GM23248 (cell line): ENCODE data around the gene TBC1D30. TPM values are rescaled to one million over a fixed set of nuclear protein-coding genes. Genes with fewer than 3 reads are reported as not detected.

Experiments
- DNase-seq: peaks from one replicate; pipeline ENCODE4 v3.0.0-alpha.2; 2015
- H2AFZ ChIP-seq: fragments of 200-600 bp; sonication (generic); 2 replicates; pipeline ENCODE4 v1.6.1; 2016; ENCODE audit warnings: antibody characterized with exemption
- H3F3A ChIP-seq: fragments of 200-600 bp; sonication (generic); 2 replicates; pipeline ENCODE4 v1.6.1; 2016; ENCODE audit warnings: mild to moderate bottlenecking, antibody characterized with exemption, mixed run types; ENCODE audit not compliant: insufficient read depth
- H3K27ac ChIP-seq: fragments of 200-600 bp; sonication (generic); 2 replicates; pipeline ENCODE4 v1.5.1; 2016; ENCODE audit warnings: mild to moderate bottlenecking
- H3K27me3 ChIP-seq: fragments of 200-600 bp; sonication (generic); replicated peaks from 2 replicates; pipeline ENCODE4 v1.6.1; 2016; ENCODE audit warnings: mild to moderate bottlenecking; ENCODE audit not compliant: insufficient read depth
- H3K36me3 ChIP-seq: fragments of 200-600 bp; sonication (generic); 2 replicates; pipeline ENCODE4 v1.6.1; 2016; ENCODE audit warnings: low read depth, mild to moderate bottlenecking
- H3K4me1 ChIP-seq: fragments of 200-600 bp; sonication (generic); 2 replicates; pipeline ENCODE4 v1.6.1; 2016; ENCODE audit warnings: mild to moderate bottlenecking; ENCODE audit not compliant: insufficient read depth
- H3K4me2 ChIP-seq: fragments of 200-600 bp; sonication (generic); one replicate; pipeline ENCODE4 v1.6.1; 2016; ENCODE audit warnings: mild to moderate bottlenecking; ENCODE audit not compliant: unreplicated experiment
- H3K4me3 ChIP-seq: fragments of 200-600 bp; sonication (generic); 2 replicates; pipeline ENCODE4 v1.5.1; 2016; ENCODE audit warnings: mild to moderate bottlenecking
- H3K79me2 ChIP-seq: fragments of 200-600 bp; sonication (generic); 2 replicates; pipeline ENCODE4 v1.6.1; 2016; ENCODE audit warnings: mild to moderate bottlenecking; ENCODE audit not compliant: insufficient read depth
- H3K9ac ChIP-seq: fragments of 200-600 bp; sonication (generic); 2 replicates; pipeline ENCODE4 v1.6.1; 2016; ENCODE audit warnings: mild to moderate bottlenecking
- H3K9me2 ChIP-seq: fragments of 200-600 bp; sonication (generic); 2 replicates; pipeline ENCODE4 v1.6.1; 2016; ENCODE audit warnings: mixed run types, mild to moderate bottlenecking, moderate library complexity; ENCODE audit not compliant: insufficient read depth
- H3K9me3 ChIP-seq: fragments of 200-600 bp; sonication (generic); one replicate; pipeline ENCODE4 v1.6.1; 2017; ENCODE audit warnings: low read depth
- H4K20me1 ChIP-seq: fragments of 200-600 bp; sonication (generic); 2 replicates; pipeline ENCODE4 v1.6.0; 2016; ENCODE audit not compliant: insufficient read depth
- EZH2 ChIP-seq: fragments of 200-600 bp; sonication (generic); IDR thresholded peaks from 2 replicates; pipeline ENCODE4 v1.6.1; 2018; ENCODE audit warnings: antibody characterized with exemption, mild to moderate bottlenecking; ENCODE audit not compliant: insufficient read depth, poor library complexity, severe bottlenecking
- EZH2phosphoT487 ChIP-seq: fragments of 200-600 bp; sonication (generic); IDR thresholded peaks from 2 replicates; pipeline ENCODE4 v1.6.1; 2018; ENCODE audit warnings: antibody characterized with exemption, moderate library complexity, mild to moderate bottlenecking, low read depth; ENCODE audit not compliant: insufficient read depth
- in situ Hi-C: fragments of 300-500 bp; cut with MboI; formaldehyde crosslinking; loops from 2 replicates; pipeline ENCODE4 v1.15.0; 2020
- polyA plus RNA-seq: library from polyadenylated mRNA; unstranded; fragments of >200 nt; fragmentation: Nextera tagmentation; extraction: Ambion mirVana; gene quantifications from 2 replicates; pipeline ENCODE4 v1.2.1, GENCODE V29; 2016
- total RNA-seq: library from RNA; depleted of rRNA; stranded (reverse); fragments of >200 nt; shearing (Covaris generic); gene quantifications from 2 replicates; pipeline ENCODE4 v1.2.3, GENCODE V29; 2014; rRNA removed

The TBC1D30 gene
- total and polyA plus RNA-seq, 2 experiments from 2014 or later: 0.49 TPM; not detected in 1

DNA sequence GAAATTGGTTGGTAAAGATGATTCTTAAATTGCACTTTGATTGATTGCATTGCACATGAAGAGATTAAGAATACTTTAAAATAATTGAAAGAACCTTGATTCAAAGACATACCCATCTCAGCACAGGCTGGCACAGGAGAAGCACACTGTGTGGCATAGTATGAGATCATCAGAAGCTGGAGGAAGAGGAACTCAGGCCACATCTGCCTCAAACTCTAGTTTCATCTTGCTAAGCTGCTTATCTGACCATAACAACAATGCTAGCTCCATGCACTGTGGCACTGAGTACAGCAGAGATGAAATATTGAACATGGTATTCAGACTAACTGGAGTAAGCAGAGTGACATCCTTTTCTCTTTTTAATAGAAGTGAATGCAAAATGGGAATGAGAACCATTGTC, 99.1 kb downstream of the TBC1D30 start:
- no peaks in the 10 kb centered on the region for H4K20me1 ChIP-seq
- no peak overlapping the region for H3K4me2 ChIP-seq
- TF ChIP-seq EZH2phosphoT487: no peak
- TF ChIP-seq EZH2: no peak
- no peak overlapping the region for H3K27ac ChIP-seq
- no peaks in the 10 kb centered on the region for H3K79me2 ChIP-seq
- in situ Hi-C loops: no loop called here
- H3K9me2 ChIP-seq: no peaks in the 10 kb centered on the region
- no peaks in the 10 kb centered on the region for H3K4me1 ChIP-seq
- no peaks in the 10 kb centered on the region for H3K9me3 ChIP-seq
- H3K27me3 ChIP-seq: peaks cover 9% of the 10 kb centered on the region
- no peaks in the 10 kb centered on the region for H3K36me3 ChIP-seq
- H3K4me3 ChIP-seq: no peak overlapping the region
- no peak overlapping the region for H2AFZ ChIP-seq
- no peak overlapping the region for H3K9ac ChIP-seq
- no peak for DNase-seq
- H3F3A ChIP-seq: no peaks in the 10 kb centered on the region

Other genes with a start within 250 kb of the TBC1D30 start
- 4.9 and 12.0 TPM in 2 replicates for gene RASSF3, start 214.2 kb upstream of the TBC1D30 start, total RNA-seq
- gene RASSF3, start 214.2 kb upstream of the TBC1D30 start, polyA plus RNA-seq: 1.5 and 1.9 TPM in 2 replicates
- 121 and 129 TPM in 2 replicates for gene GNS, start 65.2 kb upstream of the TBC1D30 start, total RNA-seq
- gene GNS, start 65.2 kb upstream of the TBC1D30 start, polyA plus RNA-seq: 75.5 and 76.6 TPM in 2 replicates